Renal cortical epithelial cell (primary cell): Measurements from ENCODE around the gene ANO5. TPM values are rescaled to one million over a fixed set of nuclear protein-coding genes. Genes with fewer than 3 reads are reported as not detected.

Source experiments
- DNase-seq: peaks from one replicate; pipeline ENCODE4 v3.0.0-alpha.2; 2011; ENCODE audit warnings: low read depth
- total RNA-seq: library from RNA; depleted of rRNA; stranded (reverse); fragments of >200 nt; gene quantifications from 2 replicates; pipeline ENCODE4 v1.2.3, GENCODE V29; 2014

The ANO5 gene, protein sequence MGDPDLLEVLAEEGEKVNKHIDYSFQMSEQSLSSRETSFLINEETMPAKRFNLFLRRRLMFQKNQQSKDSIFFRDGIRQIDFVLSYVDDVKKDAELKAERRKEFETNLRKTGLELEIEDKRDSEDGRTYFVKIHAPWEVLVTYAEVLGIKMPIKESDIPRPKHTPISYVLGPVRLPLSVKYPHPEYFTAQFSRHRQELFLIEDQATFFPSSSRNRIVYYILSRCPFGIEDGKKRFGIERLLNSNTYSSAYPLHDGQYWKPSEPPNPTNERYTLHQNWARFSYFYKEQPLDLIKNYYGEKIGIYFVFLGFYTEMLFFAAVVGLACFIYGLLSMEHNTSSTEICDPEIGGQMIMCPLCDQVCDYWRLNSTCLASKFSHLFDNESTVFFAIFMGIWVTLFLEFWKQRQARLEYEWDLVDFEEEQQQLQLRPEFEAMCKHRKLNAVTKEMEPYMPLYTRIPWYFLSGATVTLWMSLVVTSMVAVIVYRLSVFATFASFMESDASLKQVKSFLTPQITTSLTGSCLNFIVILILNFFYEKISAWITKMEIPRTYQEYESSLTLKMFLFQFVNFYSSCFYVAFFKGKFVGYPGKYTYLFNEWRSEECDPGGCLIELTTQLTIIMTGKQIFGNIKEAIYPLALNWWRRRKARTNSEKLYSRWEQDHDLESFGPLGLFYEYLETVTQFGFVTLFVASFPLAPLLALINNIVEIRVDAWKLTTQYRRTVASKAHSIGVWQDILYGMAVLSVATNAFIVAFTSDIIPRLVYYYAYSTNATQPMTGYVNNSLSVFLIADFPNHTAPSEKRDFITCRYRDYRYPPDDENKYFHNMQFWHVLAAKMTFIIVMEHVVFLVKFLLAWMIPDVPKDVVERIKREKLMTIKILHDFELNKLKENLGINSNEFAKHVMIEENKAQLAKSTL
- 5.8 and 9.0 TPM in 2 replicates for total RNA-seq

DNA sequence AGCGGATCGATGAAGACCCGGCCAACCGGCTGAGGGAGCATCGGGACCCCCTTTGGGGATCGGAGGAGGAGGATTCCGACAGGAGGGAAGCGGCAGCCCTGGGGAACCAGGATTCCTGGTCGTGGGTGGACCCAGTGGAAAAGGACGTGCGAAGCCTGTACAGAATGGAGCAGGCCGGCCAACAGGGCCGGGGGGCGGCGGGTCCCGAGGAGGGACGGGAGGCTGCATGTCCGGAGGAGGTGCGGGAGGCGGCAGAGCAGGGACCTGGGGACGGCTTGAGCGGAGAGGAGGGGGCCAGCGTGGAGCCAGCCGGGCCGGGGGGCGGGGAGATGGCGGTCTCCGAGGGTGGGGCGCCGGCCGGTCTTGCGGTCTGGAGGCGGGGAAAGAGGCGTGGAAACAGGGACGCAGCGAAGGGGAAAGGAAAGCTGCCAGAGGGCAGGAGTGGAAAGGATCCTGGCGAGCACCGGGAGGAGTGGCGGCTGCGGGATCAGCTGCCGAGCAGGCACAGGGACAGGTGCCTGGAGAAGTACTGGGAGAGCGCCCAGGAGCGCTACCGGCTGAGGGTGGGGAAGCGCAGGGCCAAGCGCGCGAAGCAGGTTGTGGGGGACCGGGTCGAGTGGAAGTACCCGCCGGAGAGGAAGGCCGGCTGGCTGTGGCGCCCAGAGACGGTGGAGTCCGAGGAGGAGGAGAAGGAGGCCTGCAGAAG is at the start of gene ANO5:
ANO5 (plus strand) TSS at position 444 of the 706 bp plus-strand sequence. CDS start 408 bp downstream, outside the sequence.
- peak; percentile 38 for DNase-seq

DNA sequence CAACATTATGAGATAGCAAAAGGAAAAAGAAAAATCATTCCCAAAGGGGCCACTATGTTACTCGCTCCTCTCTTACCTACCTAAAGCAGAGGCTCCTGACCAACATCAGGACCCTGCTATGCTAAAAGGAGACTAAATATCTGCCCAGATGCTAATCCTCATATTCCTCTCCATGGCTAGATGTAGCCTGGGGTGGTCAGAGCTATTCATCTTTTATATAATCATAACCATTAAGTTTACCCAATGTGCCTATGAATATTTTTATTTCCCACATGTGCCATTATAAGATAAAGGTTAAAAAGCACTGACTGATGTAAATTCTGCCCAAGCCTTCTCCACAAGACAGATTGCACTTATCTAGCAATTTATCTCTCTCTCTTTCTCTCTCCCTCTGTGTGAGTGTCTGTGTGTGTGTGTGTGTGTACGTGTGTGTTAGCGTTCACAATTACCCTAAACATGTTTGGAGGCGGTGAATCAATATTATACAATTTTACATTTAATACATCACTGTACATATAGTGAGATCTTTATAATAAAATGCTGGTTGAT is 41.2 kb upstream of the ANO5 start:
- DNase-seq = no peak

DNA sequence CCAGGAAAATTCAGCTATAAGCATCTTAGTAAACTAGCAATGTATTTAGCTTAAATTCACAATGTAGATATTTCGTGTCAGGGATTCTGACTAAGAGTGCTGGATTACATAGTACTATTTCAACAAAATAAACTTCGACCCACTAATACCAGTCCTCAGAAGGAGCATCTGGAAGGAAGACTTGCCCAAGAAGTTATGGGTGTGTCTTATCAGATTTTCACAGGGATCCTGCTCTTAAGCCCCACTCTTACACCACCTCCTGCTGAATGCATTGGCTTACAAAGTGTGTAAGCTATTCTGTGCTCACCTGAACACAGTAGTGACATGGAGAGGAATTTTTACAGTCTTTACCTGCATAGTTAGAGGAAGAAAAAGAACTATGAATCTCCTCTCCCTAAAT is 35.4 kb upstream of the ANO5 start:
- DNase-seq = no peak

DNA sequence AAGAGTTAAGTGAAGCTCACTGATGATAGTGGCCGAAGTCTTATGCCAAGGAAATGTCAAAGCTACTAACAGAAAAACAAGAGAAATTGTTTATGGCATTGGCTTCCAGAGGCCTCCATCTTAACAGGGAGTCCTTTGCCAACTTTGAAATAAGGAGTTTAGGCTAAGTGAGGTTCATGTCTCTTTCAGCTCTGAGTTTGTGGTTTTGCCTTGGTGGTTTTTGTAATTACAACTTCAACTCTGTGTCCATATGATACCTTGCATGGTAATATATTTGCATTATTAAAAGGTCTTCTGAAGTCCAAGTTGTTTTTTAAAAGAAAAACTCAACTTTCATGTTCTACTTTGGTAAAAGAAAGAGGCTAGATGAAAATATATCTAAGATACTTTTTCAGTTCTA is 31.4 kb upstream of the ANO5 start:
- no peak for DNase-seq

DNA sequence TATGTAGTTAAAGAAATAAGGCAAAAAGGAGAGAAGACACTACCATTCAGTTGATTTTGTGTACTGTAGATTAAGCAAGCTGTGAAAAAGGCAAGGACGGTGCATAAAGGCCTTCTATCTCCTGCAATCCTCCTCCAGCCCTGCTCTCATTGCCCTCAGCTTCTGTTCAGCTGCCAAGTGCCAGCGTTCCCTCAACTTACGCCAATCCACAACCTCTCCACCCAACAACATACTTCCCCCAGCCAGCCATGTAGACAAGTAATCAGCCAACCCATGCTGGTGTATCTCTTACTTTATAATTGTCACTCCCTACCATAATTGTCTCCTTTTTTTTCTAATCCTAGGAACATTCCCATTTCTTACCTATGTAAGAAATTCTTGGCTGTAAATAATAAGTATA is 30.1 kb upstream of the ANO5 start:
- DNase-seq = no peak

DNA sequence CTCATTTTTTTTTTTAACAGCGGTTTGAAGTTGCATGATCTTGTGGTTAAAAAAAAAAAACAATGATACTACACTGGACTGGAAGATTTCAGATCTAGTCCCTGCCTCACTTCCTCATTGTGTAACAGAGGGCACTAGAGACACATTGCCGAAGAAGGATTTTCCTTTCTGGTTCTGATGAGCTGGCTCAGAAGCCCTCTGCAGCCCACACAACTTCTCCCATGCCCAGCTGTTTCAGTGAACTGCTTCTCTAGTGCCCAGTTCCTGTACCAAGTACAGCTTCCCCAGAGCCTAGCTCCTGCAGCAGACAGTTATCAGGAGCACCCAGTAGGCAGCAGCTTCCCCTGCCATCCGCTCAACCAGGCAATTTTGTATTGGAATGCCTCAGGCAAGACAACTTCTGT is 29.5 kb upstream of the ANO5 start:
- peak; percentile 11 for DNase-seq

DNA sequence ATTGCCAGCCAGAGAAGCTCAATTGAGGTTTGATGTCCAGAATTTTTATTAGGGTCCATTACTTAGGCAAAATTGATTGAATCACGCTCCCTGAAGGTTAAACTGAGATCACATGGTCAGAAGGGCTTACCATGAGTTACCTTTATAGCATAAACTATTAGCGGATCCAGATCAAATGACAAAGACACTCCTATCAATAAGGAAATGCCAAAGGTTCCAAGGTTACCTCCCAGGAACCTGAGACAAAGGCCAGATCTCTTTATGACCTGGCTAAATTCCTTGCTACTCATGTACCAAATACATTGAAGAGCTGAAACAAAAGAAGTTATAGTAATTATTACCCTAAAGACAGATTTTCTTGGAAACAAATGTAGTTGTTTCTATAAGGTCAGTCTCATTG is 27.8 kb upstream of the ANO5 start:
- DNase-seq = no peak

DNA sequence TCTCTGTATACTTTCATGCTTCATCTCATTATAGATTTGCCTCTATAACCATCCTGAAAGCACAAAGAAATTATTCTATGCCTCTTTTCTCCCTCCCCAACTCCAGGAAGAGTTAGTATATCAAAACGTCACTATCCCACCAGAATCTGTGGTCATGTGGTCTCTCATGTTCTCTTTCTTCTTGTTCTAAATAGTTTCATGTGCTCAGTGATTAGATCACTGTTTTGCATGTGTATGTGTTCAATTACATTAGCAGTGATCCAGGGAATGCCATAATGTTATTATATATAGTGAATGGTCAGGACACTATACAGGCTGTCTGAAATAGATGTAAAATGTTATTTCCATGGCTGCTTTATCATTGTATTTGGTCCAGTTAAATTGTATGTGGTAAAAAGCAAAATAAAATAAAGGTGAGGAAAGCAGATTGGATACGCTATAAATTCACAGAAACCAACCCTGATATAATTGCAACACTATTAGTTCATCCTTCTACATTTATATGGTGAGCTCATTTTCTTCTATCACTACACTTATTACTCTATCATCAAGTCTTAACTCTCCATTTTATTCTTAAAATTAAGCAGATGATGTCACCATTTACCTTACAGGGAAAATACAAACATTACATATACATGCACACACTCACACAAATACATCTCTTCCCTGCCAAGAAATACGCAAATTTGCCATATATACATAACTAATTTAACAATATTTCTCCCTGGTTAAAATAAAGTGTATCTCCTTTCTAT is 26.9 kb upstream of the ANO5 start:
- DNase-seq = no peak

DNA sequence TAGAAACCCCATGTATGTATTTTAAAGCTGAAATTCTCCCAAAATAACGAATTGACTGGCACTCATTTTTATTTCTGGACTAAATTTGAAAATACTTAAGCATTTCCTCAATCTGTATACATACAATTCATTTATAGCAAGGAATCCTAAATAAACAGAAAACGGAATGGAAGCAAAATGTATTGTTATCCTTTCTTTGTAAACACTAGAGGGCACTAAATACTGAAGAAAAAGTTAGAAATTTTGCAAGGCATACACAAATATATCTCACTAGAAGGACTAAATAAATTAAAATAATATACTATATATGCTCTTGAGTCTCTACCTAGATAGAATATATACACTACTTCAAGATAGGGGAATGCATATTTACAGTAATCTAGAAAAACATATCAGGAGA is 23.1 kb upstream of the ANO5 start:
- DNase-seq = peak; percentile 52

DNA sequence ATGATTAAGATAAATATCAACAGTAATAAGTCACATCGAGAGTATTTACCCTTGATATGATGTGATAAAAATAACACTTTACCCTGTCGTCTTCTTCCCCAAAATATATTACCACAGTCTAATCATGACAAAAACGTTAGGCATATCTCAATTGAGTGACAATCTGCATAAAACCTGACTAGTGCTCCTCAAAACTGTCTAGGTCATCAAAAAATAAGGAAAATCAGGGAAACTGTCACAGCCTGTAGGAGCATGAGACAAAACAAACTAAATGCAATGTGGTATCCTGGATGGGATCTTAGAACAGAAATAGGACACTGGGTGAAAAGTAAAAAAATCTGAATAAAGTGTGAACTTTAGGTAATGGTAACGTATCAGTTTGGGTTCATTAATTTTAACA is 19.4 kb upstream of the ANO5 start:
- no peak for DNase-seq

DNA sequence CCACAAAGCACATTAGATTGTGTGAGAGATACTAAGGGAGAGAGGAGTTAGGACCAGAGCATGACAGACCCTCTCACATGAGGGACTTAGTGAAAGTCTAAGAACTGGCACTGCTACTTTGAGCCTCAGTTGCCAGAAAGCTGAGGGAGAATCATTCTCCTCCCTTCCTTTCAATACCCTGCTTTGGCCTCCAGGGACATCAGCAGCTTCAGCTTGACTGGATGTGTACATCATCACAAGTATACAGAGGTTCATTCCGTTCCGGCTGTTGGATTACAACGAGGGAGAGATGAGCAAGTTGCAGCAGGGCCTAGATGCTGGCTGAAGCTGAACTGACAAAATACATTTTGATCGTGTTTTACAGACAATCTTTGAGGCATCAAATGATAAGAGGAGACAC is 15.7 kb upstream of the ANO5 start:
- DNase-seq = no peak

DNA sequence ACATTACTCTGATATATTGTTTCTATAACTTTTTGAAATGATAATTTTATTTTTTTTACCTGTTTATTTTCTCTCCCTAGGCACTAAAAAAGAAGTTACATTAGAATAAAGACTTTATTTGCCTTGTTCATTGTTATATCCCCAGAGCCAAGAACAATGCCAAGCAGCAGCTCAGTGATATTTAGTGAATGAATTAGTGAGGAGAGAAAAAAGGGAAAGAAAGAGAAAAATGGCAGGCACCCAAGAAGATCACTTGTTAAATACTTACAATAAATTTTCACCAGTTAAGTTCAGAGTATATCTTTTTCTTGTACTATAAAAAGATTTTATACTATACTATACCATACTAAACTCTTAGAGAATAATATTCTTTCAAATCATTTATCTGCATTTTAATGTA is 13.3 kb upstream of the ANO5 start:
- no peak for DNase-seq

DNA sequence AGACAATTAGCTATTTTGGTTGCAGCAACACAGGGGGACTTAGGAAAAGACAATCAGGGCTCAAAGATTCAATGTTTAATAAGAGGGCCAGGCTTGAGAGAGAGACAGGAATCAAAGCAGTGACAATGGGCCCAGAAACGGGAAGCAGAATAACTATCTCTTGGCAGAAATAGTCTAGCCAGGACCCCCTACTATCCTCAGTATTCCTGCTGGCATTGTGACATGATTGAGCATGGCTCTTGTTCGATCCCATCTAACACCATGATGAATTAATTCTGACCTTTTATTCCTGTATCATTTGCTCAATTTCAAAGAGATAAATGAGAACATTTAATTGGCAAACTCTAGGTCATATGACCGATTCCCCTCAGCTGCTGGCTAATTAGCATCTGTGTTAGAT is 12.8 kb upstream of the ANO5 start:
- DNase-seq = no peak

DNA sequence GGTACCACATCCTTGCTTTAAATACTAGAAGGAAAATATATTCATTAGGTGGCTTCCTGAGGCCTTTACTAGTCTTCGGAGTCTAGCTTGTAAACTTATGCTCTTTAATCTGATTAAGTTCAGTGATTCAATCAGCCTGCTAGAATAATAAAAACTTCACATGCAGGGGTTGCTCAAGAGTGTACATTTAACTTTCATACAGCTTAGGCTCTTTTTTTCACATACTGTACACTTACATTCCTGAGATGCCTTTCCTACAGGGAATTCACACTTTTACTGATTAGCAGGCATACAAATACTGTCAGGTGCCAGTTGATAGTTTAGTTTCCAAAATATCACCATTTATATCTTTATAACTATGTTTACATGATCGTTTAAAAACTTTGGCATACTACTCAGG is 3.2 kb upstream of the ANO5 start:
- peak; percentile 36 for DNase-seq

DNA sequence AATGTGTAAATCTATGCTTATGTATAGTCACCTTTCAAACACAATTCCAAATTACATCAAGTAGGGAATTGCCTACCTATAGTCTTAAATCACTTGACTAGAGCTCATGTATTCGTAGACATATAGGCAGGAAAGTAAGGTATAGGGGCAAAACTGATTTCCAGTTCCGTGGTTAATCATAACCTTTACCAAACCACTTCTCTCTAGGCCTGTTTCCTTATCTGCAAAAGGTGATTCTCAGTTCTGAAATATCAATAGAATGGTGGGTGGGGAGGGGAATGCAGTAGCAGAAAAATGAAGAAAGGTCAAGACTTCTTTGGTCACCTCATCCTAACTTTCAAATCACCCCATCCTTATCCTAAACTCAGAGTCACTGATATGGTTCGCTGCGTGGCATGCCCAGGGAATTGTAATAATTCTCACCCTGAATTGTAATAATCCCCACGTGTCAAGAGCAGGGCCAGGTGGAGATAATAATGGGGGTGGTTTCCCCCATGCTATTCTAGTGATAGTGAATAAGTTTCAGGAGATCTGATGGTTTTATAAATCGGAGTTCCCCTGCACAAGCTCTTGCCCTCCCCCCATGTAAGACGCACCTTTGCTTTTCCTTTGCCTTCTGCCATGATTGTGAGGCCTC is 1.9 kb upstream of the ANO5 start:
- DNase-seq = no peak

DNA sequence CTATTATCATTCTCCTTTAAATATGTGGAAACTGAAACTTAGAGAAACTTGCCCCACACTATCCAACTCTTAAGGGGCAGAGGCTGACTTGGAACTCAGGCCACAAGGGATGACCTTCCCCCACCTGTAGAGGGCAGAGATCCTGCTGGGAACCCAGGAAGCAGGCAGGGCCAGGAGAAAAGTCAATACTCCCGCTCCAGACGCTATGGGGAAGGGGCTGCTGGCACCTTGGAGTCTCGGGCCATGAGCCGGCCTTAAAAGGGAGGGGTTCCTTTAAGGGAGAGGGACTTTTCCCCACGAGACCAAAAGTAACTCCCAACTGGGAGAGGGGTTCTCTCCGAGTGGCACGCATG is 620 bp upstream of the ANO5 start:
- DNase-seq = peak; percentile 25

DNA sequence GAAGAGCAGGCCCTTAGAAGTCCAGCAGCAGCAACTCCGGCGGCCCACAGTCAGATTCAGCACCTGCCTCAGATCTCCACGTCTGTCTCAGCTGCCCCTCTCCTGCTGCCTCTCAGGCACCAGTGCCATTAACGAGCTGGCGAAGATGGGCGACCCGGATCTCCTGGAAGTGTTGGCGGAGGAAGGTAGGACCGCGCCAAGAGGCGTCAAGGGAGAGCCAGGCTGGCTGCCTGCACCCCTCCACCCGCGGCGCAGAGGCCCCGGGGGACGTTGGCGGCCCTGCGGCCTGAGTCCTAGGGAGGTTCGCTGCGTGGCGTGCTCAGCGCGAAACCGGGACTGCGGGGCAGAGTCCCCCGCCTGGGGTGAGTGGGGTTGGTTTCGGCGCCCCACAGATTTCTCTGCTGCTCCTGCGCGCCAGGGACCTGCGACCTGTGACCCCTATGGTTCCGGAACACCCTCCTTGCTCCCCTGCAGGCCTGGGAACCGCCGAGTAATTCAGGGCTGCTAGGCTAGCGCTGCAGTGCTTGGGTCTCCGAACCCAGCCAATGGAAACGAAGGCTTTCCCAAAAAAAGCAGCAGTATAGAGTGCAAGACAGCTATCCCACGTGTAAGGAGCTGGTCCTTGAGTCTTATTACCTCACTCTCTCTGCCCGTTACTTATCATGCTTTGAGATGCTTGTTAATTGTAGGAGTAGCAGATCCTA is 615 bp downstream of the ANO5 start:
- DNase-seq = peak; percentile 8

DNA sequence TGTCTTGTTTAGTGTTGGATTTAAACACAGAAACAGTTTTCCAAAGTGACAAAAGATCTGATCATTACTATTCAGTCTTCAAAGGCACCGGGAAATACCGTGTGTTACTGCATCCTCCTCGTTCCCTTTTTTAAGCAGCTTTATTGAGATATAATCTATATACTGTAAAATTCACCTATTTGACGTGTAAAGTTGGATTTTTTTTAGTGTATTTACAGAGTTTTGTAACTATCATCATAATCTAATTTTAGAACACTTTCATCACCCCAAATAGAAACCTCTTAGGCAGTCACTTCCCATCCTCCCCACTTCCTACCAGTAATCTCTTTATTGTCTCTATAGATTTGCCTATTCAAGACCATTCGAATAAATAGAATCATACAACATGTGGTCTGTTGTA is 1.4 kb downstream of the ANO5 start:
- DNase-seq = no peak

DNA sequence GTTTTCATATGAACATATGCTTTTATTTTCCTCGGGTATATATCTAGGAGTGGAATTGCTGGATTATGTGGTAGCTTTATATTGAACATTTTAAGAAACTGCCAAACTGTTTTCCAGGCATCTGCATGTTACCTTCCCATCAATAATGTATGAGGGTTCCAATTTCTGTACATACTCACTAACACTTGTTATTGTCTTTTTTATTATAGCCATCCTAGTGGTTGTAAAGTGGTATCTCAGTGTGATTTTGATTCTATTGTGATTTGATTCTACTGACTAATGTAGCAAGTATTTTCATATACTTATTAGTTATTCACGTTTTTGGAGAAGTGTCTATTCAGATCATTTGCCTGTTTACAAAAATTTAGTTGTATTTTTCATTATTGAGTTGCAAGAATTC is 2.0 kb downstream of the ANO5 start:
- no peak for DNase-seq
